WI38 (cell line): ENCODE measurements around the gene WDHD1.
A peak's percentile ranks its signal among the peaks of the same experiment; 100 is the strongest.
"Not testable (repeated sequence)": the region's sequence is repeated elsewhere in the genome, so short reads cannot be mapped to it uniquely, and the experiment has no call there.

Experiments used
- H3K4me3 ChIP-seq: 2 replicates; pipeline ENCODE4 v1.5.1; 2011; ENCODE audit warnings: low read depth, mild to moderate bottlenecking, control low read depth, low read length
- CTCF ChIP-seq: IDR thresholded peaks from 2 replicates; pipeline ENCODE4 v1.5.1; 2012; ENCODE audit warnings: low read depth, mild to moderate bottlenecking, control low read depth, low read length

WDHD1 gene

GRCh38 chr14:54902521-54903420, 124.1 kb downstream of the WDHD1 start, which contains the start of gene GCH1:
Gene GCH1 (minus strand): TSS chr14:54902826. CDS start chr14:54902663, 163 bp downstream.
- peak; percentile 18 for TF ChIP-seq CTCF
- peak within 1 kb of the TSS; percentile 69 for H3K4me3 ChIP-seq

- H3K4me3 ChIP-seq: peak overlapping the region; percentile 69
- no peak for TF ChIP-seq CTCF
Measured at GRCh38 chr14:54902143-54902520, 124.8 kb downstream of the WDHD1 start.

GRCh38 chr14:54901380-54902142, 125.3 kb downstream of the WDHD1 start:
- TF ChIP-seq CTCF: no peak
- H3K4me3 ChIP-seq: peak overlapping the region; percentile 69

GRCh38 chr14:54899573-54899972, 127.3 kb downstream of the WDHD1 start:
- TF ChIP-seq CTCF: no peak
- no peak overlapping the region for H3K4me3 ChIP-seq

- not testable (repeated sequence) for H3K4me3 ChIP-seq
Measured at GRCh38 chr14:54897809-54898555, 128.9 kb downstream of the WDHD1 start.

- TF ChIP-seq CTCF: no peak
Measured at GRCh38 chr14:54895683-54896082, 131.2 kb downstream of the WDHD1 start.

GRCh38 chr14:54894995-54895394, 131.9 kb downstream of the WDHD1 start:
- TF ChIP-seq CTCF: no peak
- no peak overlapping the region for H3K4me3 ChIP-seq

More at GRCh38 chr14:54895683-54896082, 131.2 kb downstream of the WDHD1 start:
- no peak overlapping the region for H3K4me3 ChIP-seq
